DND-41 (cell line): ENCODE measurements around the gene POU2AF1.
A peak's percentile ranks its signal among the peaks of the same experiment; 100 is the strongest.

ENCODE experiments used
- ATAC-seq: fragments of 200-7000 bp; cut with Tn5 transposase; 3 replicates; pipeline ENCODE4 v1.9.1; 2021; ENCODE audit warnings: low read depth; ENCODE audit not compliant: insufficient read depth
- DNase-seq: peaks from one replicate; pipeline ENCODE4 v3.0.0-alpha.2; 2020
- H2AFZ ChIP-seq: 2 replicates; pipeline ENCODE4 v1.6.0; 2012; ENCODE audit warnings: low read depth, low read length
- H3K27ac ChIP-seq: 2 replicates; pipeline ENCODE4 v1.5.1; 2012; ENCODE audit warnings: low read length, inconsistent platforms
- H3K27me3 ChIP-seq: fragments of 200-600 bp; sonication (generic); 2 replicates; pipeline ENCODE4 v1.6.0; 2012; ENCODE audit warnings: low read length, mild to moderate bottlenecking, inconsistent platforms; ENCODE audit not compliant: insufficient read depth, poor library complexity
- H3K36me3 ChIP-seq: 2 replicates; pipeline ENCODE4 v1.5.1; 2012; ENCODE audit warnings: low read length, inconsistent platforms; ENCODE audit not compliant: insufficient read depth
- H3K4me1 ChIP-seq: 2 replicates; pipeline ENCODE4 v1.5.1; 2012; ENCODE audit warnings: mild to moderate bottlenecking, low read length; ENCODE audit not compliant: insufficient read depth
- H3K4me2 ChIP-seq: 2 replicates; pipeline ENCODE4 v1.6.0; 2012; ENCODE audit warnings: mild to moderate bottlenecking, moderate library complexity, low read length, inconsistent platforms; ENCODE audit not compliant: insufficient read depth
- H3K4me3 ChIP-seq, 2 experiments: fragments of 200-600 bp in 1 of 2; shearing (Covaris generic) in 1 of 2; 2 replicates each; pipeline ENCODE4 v1.5.1; 2012 to 2016; ENCODE audit warnings: inconsistent platforms in 2 of 2, low read length in 2 of 2, mild to moderate bottlenecking in 2 of 2, low read depth in 1 of 2, moderate library complexity in 1 of 2
- H3K79me2 ChIP-seq: 2 replicates; pipeline ENCODE4 v1.6.0; 2012; ENCODE audit warnings: low read length, inconsistent platforms; ENCODE audit not compliant: insufficient read depth
- H3K9ac ChIP-seq: 2 replicates; pipeline ENCODE4 v1.6.0; 2012; ENCODE audit warnings: low read depth, mild to moderate bottlenecking, inconsistent platforms, low read length, moderate library complexity
- H3K9me3 ChIP-seq: 2 replicates; pipeline ENCODE4 v1.5.1; 2012; ENCODE audit warnings: low read length, moderate library complexity, mild to moderate bottlenecking, inconsistent platforms; ENCODE audit not compliant: insufficient read depth, severe bottlenecking
- H4K20me1 ChIP-seq: 2 replicates; pipeline ENCODE4 v1.6.0; 2012; ENCODE audit warnings: low read length; ENCODE audit not compliant: insufficient read depth
- EZH2 ChIP-seq: IDR thresholded peaks from 3 replicates; pipeline ENCODE4 v1.6.1; 2012; ENCODE audit warnings: borderline replicate concordance, low read depth, mild to moderate bottlenecking, moderate library complexity, low read length, inconsistent platforms; ENCODE audit not compliant: severe bottlenecking
- TF ChIP-seq, protein P1 (sequence below): IDR thresholded peaks from 2 replicates; pipeline ENCODE4 v1.5.1; 2012; ENCODE audit warnings: borderline replicate concordance, low read length, moderate library complexity, mild to moderate bottlenecking; ENCODE audit not compliant: poor library complexity, severe bottlenecking; ENCODE audit errors: extremely low read depth

The POU2AF1 gene

DNA sequence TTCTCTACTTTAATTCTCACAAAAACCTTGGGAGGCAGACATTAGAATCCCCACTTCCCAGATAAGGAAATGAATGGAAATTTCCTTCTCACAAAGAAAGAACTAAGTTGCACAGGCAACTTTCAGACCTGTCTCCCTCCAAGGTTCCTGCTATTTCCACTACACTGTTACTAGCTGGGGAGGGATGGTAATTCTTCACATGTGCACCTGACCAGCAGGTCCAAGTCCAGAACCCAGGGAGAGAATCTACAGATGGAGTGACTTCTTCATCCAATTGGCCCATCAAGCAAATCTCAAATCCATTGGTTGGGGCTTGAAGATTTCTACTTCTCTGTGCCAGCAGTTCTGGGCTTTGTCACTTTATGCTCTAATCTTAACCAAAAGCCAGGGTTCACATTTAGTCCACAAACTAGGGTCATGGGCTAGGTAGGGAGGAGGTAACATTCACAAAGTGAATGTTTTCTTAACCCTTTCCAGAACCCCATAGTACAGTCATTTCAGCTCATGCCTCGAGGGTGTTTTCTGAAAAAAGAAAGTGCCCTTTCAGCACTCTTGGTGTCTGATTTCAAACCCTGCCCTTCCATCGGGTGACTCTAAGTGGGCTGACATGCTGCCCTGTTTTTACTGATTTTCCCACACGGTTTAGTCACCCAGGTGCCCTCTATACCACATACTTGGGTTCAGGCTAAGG lies 2.7 kb downstream of the POU2AF1 start:
- Histone ChIP-seq H3K27ac (0 out of 2 replicates have a peak overlapping the region, but pooled peaks have one; percentile 29), H3K4me2 (no peak overlapping the region), H3K4me1 (peaks cover 48% of the 10 kb centered on the region), H3K9ac (no peak overlapping the region), H4K20me1 (no peaks in the 10 kb centered on the region), H2AFZ (no peak overlapping the region), H3K79me2 (0 out of 2 replicates have a peak, but pooled peaks cover 7% of the 10 kb centered on the region), H3K4me3 (no peak overlapping the region), H3K27me3 (no peaks in the 10 kb centered on the region), H3K9me3 (no peaks in the 10 kb centered on the region), H3K36me3 (no peaks in the 10 kb centered on the region)
- ATAC-seq (no peak), DNase-seq (no peak)
- no peak for TF ChIP-seq EZH2
- TF ChIP-seq, protein P1, sequence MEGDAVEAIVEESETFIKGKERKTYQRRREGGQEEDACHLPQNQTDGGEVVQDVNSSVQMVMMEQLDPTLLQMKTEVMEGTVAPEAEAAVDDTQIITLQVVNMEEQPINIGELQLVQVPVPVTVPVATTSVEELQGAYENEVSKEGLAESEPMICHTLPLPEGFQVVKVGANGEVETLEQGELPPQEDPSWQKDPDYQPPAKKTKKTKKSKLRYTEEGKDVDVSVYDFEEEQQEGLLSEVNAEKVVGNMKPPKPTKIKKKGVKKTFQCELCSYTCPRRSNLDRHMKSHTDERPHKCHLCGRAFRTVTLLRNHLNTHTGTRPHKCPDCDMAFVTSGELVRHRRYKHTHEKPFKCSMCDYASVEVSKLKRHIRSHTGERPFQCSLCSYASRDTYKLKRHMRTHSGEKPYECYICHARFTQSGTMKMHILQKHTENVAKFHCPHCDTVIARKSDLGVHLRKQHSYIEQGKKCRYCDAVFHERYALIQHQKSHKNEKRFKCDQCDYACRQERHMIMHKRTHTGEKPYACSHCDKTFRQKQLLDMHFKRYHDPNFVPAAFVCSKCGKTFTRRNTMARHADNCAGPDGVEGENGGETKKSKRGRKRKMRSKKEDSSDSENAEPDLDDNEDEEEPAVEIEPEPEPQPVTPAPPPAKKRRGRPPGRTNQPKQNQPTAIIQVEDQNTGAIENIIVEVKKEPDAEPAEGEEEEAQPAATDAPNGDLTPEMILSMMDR: no peak

DNA sequence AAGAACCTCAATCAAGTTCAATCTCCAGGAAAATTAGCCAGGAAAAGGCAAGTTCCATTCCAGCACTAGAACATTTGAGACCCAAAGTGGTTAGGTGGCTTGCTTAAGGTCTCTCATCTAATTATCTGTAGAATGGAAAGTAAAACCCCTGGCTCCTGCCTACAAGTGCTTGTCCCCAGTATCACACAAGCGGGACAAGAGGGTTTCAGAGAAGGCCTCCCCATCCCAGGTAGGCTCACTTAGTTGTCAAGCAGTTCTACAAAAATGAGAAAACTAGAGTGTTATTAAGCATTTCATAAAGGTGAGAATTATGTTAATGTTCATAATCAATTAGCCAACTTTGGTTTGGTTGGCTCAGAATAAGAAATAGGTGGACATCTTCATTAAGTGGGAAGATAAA lies 5.5 kb downstream of the POU2AF1 start:
- Histone ChIP-seq H3K4me1 (peaks cover 24% of the 10 kb centered on the region), H3K27me3 (no peaks in the 10 kb centered on the region), H3K9me3 (no peaks in the 10 kb centered on the region), H3K4me3 (no peak overlapping the region), H3K4me2 (no peak overlapping the region), H3K79me2 (0 out of 2 replicates have a peak, but pooled peaks cover 7% of the 10 kb centered on the region), H3K27ac (no peak overlapping the region), H3K36me3 (no peaks in the 10 kb centered on the region), H4K20me1 (no peaks in the 10 kb centered on the region), H3K9ac (no peak overlapping the region), H2AFZ (no peak overlapping the region)
- ATAC-seq: no peak
- DNase-seq: no peak
- TF ChIP-seq, protein P1: no peak
- no peak for TF ChIP-seq EZH2

DNA sequence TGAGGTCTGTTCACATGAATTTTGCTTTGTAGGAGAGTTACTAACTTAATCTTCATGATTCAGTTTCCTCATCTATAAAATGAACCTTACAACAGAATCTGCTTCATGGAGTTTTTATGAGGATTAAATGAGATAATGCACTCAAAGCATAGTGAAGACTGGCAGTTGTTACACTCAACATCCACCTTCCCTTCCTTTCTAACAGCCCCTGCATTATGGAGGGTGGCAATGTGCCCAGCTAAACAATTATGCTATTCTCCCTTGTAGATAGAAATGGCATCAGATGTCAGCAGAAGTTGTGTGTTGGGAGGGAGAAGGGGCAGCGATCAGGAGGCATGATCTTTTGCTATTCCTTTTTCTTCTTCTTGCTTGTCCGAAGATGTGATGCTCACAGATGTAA lies 6.5 kb downstream of the POU2AF1 start:
- no peak overlapping the region for H3K4me3 ChIP-seq
- DNase-seq (no peak), ATAC-seq (no peak)
- TF ChIP-seq, protein P1: no peak
- H3K9me3 ChIP-seq: no peaks in the 10 kb centered on the region
- H3K79me2 ChIP-seq: 0 out of 2 replicates have a peak, but pooled peaks cover 5% of the 10 kb centered on the region
- H4K20me1 ChIP-seq: no peaks in the 10 kb centered on the region
- H3K27me3 ChIP-seq: no peaks in the 10 kb centered on the region
- no peak overlapping the region for H3K27ac ChIP-seq
- H3K36me3 ChIP-seq: no peaks in the 10 kb centered on the region
- H3K4me1 ChIP-seq: peaks cover 13% of the 10 kb centered on the region
- H2AFZ ChIP-seq: no peak overlapping the region
- no peak overlapping the region for H3K9ac ChIP-seq
- H3K4me2 ChIP-seq: no peak overlapping the region
